Astrocyte of the cerebellum (primary cell): ENCODE measurements around the gene APBB1IP.

Experiments
- DNase-seq: peaks from one replicate; pipeline ENCODE4 v3.0.0-alpha.2; 2011; ENCODE audit warnings: low read depth
- H3K4me3 ChIP-seq: 2 replicates; pipeline ENCODE4 v1.5.1; 2011; ENCODE audit warnings: mild to moderate bottlenecking, low read depth, low read length, moderate library complexity
- CTCF ChIP-seq: IDR thresholded peaks from 2 replicates; pipeline ENCODE4 v1.5.1; 2012; ENCODE audit warnings: low read length, low read depth, moderate library complexity, mild to moderate bottlenecking; ENCODE audit errors: missing control alignments
- in situ Hi-C: cut with HindIII; loops from 2 replicates; pipeline ENCODE4 v1.10.0; 2017; ENCODE audit warnings: low sequenced_read_pairs

APBB1IP gene

DNA sequence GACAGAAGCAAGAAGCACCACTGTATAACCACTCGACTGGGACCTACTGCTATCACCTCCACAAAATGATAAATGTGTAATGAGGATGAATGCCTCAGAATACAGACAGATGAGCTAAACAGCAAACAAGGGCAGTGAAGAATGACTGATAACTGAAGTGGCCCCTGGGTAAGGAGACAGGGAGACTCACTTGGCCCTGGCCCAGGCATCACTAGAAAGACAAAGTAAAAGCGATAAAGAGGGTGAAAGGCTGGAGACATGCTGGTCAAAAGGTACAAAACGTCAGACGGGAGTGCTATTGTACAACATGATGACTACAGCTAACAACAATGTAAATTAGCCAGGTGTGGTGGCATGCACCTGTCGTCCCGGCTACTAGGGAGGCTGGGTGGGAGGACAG, 27.8 kb upstream of the APBB1IP start:
- no peak for TF ChIP-seq CTCF
- no peak for DNase-seq
- H3K4me3 ChIP-seq, result no peak overlapping the region
- in situ Hi-C loops, result no loop called here

GRCh38 chr10:26412932-26413331, 25.2 kb upstream of the APBB1IP start:
- in situ Hi-C loops, result no loop called here
- H3K4me3 ChIP-seq, result no peak overlapping the region
- DNase-seq, result no peak
- no peak for TF ChIP-seq CTCF

DNA sequence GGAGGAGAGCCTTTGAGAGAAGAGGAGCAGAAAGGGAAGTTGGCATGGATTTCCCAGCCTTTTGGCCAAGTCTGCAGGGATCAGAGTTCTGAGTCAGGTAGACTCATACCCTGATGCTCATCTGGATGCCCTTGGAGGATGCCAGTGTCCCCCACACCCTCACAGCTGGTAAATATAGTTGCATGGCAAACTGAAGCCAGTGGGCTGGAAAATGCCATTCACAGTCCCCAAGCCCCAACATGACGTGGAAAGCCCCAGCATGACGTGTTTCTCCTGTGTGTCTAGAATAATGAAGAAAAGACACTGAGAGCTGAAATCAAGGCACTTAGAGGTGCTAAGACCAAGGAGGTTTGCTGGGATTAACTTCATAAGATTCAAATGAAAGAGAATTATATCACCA, 24.8 kb upstream of the APBB1IP start:
- no peak for DNase-seq
- TF ChIP-seq CTCF, result no peak
- in situ Hi-C loops, result no loop called here
- no peak overlapping the region for H3K4me3 ChIP-seq

- no peak for DNase-seq
- in situ Hi-C loops, result no loop called here
- no peak for TF ChIP-seq CTCF
- H3K4me3 ChIP-seq, result no peak overlapping the region
These were observed 21.0 kb upstream of the APBB1IP start for GRCh38 chr10:26417136-26417535.

GRCh38 chr10:26422977-26423376, 15.2 kb upstream of the APBB1IP start:
- no peak for DNase-seq
- no peak overlapping the region for H3K4me3 ChIP-seq
- in situ Hi-C loops, result no loop called here
- no peak for TF ChIP-seq CTCF

DNA sequence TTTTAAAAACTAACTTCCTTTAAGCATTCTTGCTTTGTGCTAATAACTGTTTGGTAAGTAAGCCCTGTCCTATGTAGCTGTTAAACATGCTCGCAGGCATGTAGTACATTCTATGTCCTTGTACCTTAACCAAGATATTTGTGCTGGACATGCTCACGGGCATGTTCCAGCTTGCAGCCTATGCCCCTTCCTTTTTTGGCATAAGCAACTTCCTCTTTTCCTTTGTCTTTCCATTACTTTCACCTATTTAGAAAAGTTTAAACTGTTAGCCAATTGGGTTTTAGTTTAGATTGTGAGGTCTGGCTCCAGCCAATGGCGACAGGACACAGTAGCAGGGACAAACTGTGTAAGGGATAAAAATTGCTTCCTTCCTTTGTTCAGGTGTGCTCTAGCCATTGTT, 14.4 kb upstream of the APBB1IP start:
- no peak for TF ChIP-seq CTCF
- no peak for DNase-seq
- in situ Hi-C loops, result no loop called here
- no peak overlapping the region for H3K4me3 ChIP-seq

- in situ Hi-C loops, result no loop called here
- DNase-seq, result no peak
- no peak overlapping the region for H3K4me3 ChIP-seq
- TF ChIP-seq CTCF, result no peak
These were observed 7.4 kb upstream of the APBB1IP start for GRCh38 chr10:26430641-26431163.
